Peyer's patch (tissue), 4 donors: ENCODE measurements around the gene OLR1.
A peak's percentile ranks its signal among the peaks of the same experiment; 100 is the strongest.

ENCODE experiments used
- POLR2A ChIP-seq, 2 donors: fragments of 450-650 bp; IDR thresholded peaks; one replicate each; pipeline ENCODE4 v1.5.1; 2017; ENCODE audit warnings: antibody characterized with exemption in 2 of 2, mild to moderate bottlenecking in 2 of 2, moderate library complexity in 2 of 2
- TF ChIP-seq, protein P1 (sequence below), 6 experiments: fragments of 450-650 bp in 4 of 6; fragments of 200-600 bp in 2 of 6; sonication (generic) in 1 of 6; IDR thresholded peaks; one replicate each; pipeline ENCODE4 v1.5.1; 2017 to 2019; ENCODE audit warnings: antibody characterized with exemption in 6 of 6, mild to moderate bottlenecking in 3 of 6, moderate library complexity in 1 of 6

DNA sequence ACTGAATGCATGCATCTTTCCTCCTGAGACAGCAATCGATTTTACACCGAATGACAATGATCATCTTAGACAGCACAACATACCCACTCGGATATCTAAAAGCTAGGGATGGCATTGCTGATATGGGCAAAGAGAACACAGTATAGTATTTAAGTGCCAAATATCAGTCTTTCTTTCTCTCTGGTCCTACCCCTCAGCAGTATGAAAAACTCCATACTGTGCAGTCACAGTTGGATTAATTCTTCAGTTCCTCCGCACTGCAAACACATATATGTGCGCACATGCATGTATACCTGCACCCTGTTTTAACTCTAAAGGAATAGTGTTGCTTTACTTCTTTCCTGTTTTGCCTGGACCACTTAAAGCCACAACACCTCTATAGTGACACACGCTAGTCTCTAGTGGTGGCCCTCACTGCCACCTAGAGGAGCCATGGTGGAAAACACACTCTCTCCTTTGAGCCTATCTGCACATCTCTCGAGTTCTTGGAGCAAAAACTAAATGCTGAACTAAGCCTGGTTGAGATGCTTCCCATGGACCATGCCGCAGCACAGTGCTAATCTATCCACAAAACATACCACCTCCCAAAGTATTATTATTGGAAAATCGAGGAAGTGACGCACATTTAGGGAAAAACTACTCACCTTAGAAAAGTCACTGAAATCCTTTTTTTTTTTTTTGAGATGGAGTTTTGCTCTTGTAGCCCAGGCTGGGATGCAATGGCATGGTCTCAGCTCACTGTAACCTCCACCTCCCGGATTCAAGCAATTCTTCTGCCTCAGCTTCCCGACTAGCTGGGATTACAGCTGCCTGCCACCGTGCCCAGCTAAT lies 18.8 kb upstream of the OLR1 start:
- TF ChIP-seq, protein P1, sequence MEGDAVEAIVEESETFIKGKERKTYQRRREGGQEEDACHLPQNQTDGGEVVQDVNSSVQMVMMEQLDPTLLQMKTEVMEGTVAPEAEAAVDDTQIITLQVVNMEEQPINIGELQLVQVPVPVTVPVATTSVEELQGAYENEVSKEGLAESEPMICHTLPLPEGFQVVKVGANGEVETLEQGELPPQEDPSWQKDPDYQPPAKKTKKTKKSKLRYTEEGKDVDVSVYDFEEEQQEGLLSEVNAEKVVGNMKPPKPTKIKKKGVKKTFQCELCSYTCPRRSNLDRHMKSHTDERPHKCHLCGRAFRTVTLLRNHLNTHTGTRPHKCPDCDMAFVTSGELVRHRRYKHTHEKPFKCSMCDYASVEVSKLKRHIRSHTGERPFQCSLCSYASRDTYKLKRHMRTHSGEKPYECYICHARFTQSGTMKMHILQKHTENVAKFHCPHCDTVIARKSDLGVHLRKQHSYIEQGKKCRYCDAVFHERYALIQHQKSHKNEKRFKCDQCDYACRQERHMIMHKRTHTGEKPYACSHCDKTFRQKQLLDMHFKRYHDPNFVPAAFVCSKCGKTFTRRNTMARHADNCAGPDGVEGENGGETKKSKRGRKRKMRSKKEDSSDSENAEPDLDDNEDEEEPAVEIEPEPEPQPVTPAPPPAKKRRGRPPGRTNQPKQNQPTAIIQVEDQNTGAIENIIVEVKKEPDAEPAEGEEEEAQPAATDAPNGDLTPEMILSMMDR (IDR thresholded peaks at IDR 0.05): peak; percentile 33 to 87 (median 73)
- no peak for TF ChIP-seq POLR2A (IDR thresholded peaks at IDR 0.05)
